ENCODE data around the gene SEPTIN5. TPM values are rescaled to one million over a fixed set of nuclear protein-coding genes. Genes with fewer than 3 reads are reported as not detected.

Gene SEPTIN5
- total RNA-seq, 1 donor from 2014 or later: 32.0 TPM

GRCh38 chr22:19721330-19722177 lies 7.3 kb downstream of the SEPTIN5 start:
- Mint-ChIP-seq H3K27ac (no peak overlapping the region), H3K27me3 (peaks cover 62% of the 10 kb centered on the region), H3K9me3 (ENCODE audit: low read depth) (no peaks in the 10 kb centered on the region), H3K4me1 (ENCODE audit: low read depth) (peaks cover 9% of the 10 kb centered on the region), H3K4me3 (ENCODE audit: low read depth) (no peak overlapping the region), H3K36me3 (ENCODE audit: insufficient read depth) (peaks cover 11% of the 10 kb centered on the region)
- TF ChIP-seq CTCF (IDR thresholded peaks at IDR 0.05; ENCODE audit: unreplicated experiment): no peak
- DNase-seq (ENCODE audit: low spot score, unreplicated experiment): no peak

GRCh38 chr22:19722178-19722981 lies 8.1 kb downstream of the SEPTIN5 start:
- Mint-ChIP-seq H3K9me3 (ENCODE audit: low read depth) (no peaks in the 10 kb centered on the region), H3K4me3 (ENCODE audit: low read depth) (no peak overlapping the region), H3K27ac (no peak overlapping the region), H3K36me3 (ENCODE audit: insufficient read depth) (peaks cover 11% of the 10 kb centered on the region), H3K4me1 (ENCODE audit: low read depth) (peaks cover 9% of the 10 kb centered on the region), H3K27me3 (peaks cover 70% of the 10 kb centered on the region)
- TF ChIP-seq CTCF (IDR thresholded peaks at IDR 0.05; ENCODE audit: unreplicated experiment): no peak
- DNase-seq (ENCODE audit: low spot score, unreplicated experiment): no peak

GRCh38 chr22:19722982-19723231 lies 8.6 kb downstream of the SEPTIN5 start:
- no peak overlapping the region for H3K4me3 Mint-ChIP-seq (ENCODE audit: low read depth)
- H3K27me3 Mint-ChIP-seq: peaks cover 72% of the 10 kb centered on the region
- no peak for DNase-seq (ENCODE audit: low spot score, unreplicated experiment)
- no peaks in the 10 kb centered on the region for H3K9me3 Mint-ChIP-seq (ENCODE audit: low read depth)
- H3K36me3 Mint-ChIP-seq (ENCODE audit: insufficient read depth): peaks cover 11% of the 10 kb centered on the region
- no peak for TF ChIP-seq CTCF (IDR thresholded peaks at IDR 0.05; ENCODE audit: unreplicated experiment)
- H3K27ac Mint-ChIP-seq: no peak overlapping the region
- H3K4me1 Mint-ChIP-seq (ENCODE audit: low read depth): peaks cover 7% of the 10 kb centered on the region

- no peaks in the 10 kb centered on the region for H3K9me3 Mint-ChIP-seq (ENCODE audit: low read depth)
- H3K36me3 Mint-ChIP-seq (ENCODE audit: insufficient read depth): peaks cover 11% of the 10 kb centered on the region
- DNase-seq (ENCODE audit: low spot score, unreplicated experiment): no peak
- peak within 1 kb of the TSS; percentile 48 for H3K4me3 Mint-ChIP-seq (ENCODE audit: low read depth)
- no peak for TF ChIP-seq CTCF (IDR thresholded peaks at IDR 0.05; ENCODE audit: unreplicated experiment)
- peaks cover 75% of the 10 kb centered on the region for H3K27me3 Mint-ChIP-seq
- H3K27ac Mint-ChIP-seq: no peak within 1 kb of the TSS
- H3K4me1 Mint-ChIP-seq (ENCODE audit: low read depth): peaks cover 7% of the 10 kb centered on the region
Measured at GRCh38 chr22:19723232-19723982, 9.1 kb downstream of the SEPTIN5 start, which contains the start of gene GP1BB. Gene GP1BB (plus strand): TSS chr22:19723539. CDS start chr22:19723570, 31 bp downstream.

All from progenitor cell of endocrine pancreas (in vitro differentiated cells).